K562 (cell line): ENCODE measurements around the gene JSRP1. TPM values are rescaled to one million over a fixed set of nuclear protein-coding genes. Genes with fewer than 3 reads are reported as not detected.

Experiments
- ATAC-seq: fragments of 200-7000 bp; cut with Tn5 transposase; 3 replicates; pipeline ENCODE4 v1.9.1; 2020; ENCODE audit warnings: moderate library complexity
- BruUV-seq: library from RNA; stranded (reverse); fragments of 400-500 nt; replicated peaks from 2 replicates; lab custom pipeline; 2021; lab: Mats Ljungman, UMichigan
- CTCF ChIA-PET: fragments of 300-600 bp; formaldehyde crosslinking; extraction: SDS; loops from one replicate; lab custom pipeline; 2021; ENCODE audit warnings: low intra/inter-chr PET ratio; lab: Yijun Ruan, JAX
- POLR2A ChIA-PET: fragments of 300-600, 350-650 bp; sonication (Branson Sonifier 250); formaldehyde crosslinking; extraction: SDS; loops from one replicate; lab custom pipeline; 2021; ENCODE audit warnings: antibody characterized with exemption, inconsistent platforms; lab: Yijun Ruan, JAX
- DNase-seq, 4 experiments: peaks; one replicate each; pipeline versions ENCODE4 v3.0.0 to v3.0.0-alpha.2; 2011 to 2018; ENCODE audit warnings: low spot score in 3 of 4, mixed read lengths in 3 of 4; ENCODE audit errors: extremely low read depth in 1 of 4
- FAIRE-seq: peaks from 2 replicates; lab custom pipeline; 2011; peaks lifted over from hg19 to GRCh38; lab: Jason Lieb, UNC
- H2AFZ ChIP-seq: 2 replicates; pipeline ENCODE4 v1.6.0; 2011; ENCODE audit warnings: low read depth, low read length, control low read depth, inconsistent platforms
- H3K27ac ChIP-seq: fragments of 200-600 bp; 3 replicates; pipeline ENCODE4 v1.8.0; 2011; ENCODE audit warnings: low read depth, mild to moderate bottlenecking, control low read depth, inconsistent platforms, low read length, moderate library complexity, mixed read lengths; ENCODE audit errors: extremely low read depth
- H3K27me3 ChIP-seq, 2 experiments: fragments of 300-600 bp in 1 of 2; 2 replicates in 1 of 2; 3 replicates in 1 of 2; pipeline versions ENCODE4 v1.6.0 to v1.8.0; 2011; ENCODE audit warnings: inconsistent platforms in 2 of 2, low read length in 2 of 2, mild to moderate bottlenecking in 1 of 2, mixed read lengths in 1 of 2, moderate library complexity in 1 of 2; ENCODE audit not compliant: control insufficient read depth in 2 of 2, insufficient read depth in 2 of 2
- H3K36me3 ChIP-seq: fragments of 300-600 bp; 3 replicates; pipeline ENCODE4 v1.8.0; 2011; ENCODE audit warnings: mild to moderate bottlenecking, low read length, inconsistent platforms; ENCODE audit not compliant: control insufficient read depth, insufficient read depth
- H3K4me1 ChIP-seq, 2 experiments: fragments of 200-600 bp in 1 of 2; replicated peaks in 1 of 2; 2 replicates in 1 of 2; 3 replicates in 1 of 2; pipeline versions ENCODE4 v1.5.1 to v1.8.0; 2011; ENCODE audit warnings: inconsistent platforms in 2 of 2, low read length in 2 of 2, mild to moderate bottlenecking in 1 of 2, mixed read lengths in 1 of 2, moderate library complexity in 1 of 2; ENCODE audit not compliant: control insufficient read depth in 2 of 2, insufficient read depth in 2 of 2
- H3K4me2 ChIP-seq: 2 replicates; pipeline ENCODE4 v1.6.1; 2011; ENCODE audit warnings: low read length, control low read depth, inconsistent platforms, mixed read lengths; ENCODE audit not compliant: insufficient read depth
- H3K4me3 ChIP-seq: fragments of 200-600 bp; sonication (generic), shearing (Covaris generic); 2 replicates; pipeline ENCODE4 v1.5.1; 2016; ENCODE audit warnings: control low read depth, inconsistent platforms
- H3K79me2 ChIP-seq: fragments of 200-600 bp; 3 replicates; pipeline ENCODE4 v1.8.0; 2011; ENCODE audit warnings: low read length, inconsistent platforms; ENCODE audit not compliant: control insufficient read depth, insufficient read depth
- H3K9ac ChIP-seq, 2 experiments: 2 replicates each; pipeline versions ENCODE4 v1.6.0 to v1.6.1; 2011; ENCODE audit warnings: low read depth in 2 of 2, low read length in 2 of 2, control low read depth in 1 of 2, inconsistent platforms in 1 of 2, mild to moderate bottlenecking in 1 of 2, mixed read lengths in 1 of 2; ENCODE audit not compliant: insufficient read depth in 1 of 2
- H3K9me1 ChIP-seq: one replicate; pipeline ENCODE4 v1.6.0; 2011; ENCODE audit warnings: inconsistent platforms, mild to moderate bottlenecking, low read length, moderate library complexity; ENCODE audit not compliant: control insufficient read depth, insufficient read depth
- H3K9me3 ChIP-seq: replicated peaks from 2 replicates; pipeline ENCODE4 v1.5.1; 2011; ENCODE audit warnings: low read depth, low read length, inconsistent platforms; ENCODE audit not compliant: control insufficient read depth, insufficient read depth
- H4K20me1 ChIP-seq: replicated peaks from 2 replicates; pipeline ENCODE4 v1.6.1; 2011; ENCODE audit warnings: low read length, inconsistent platforms, mixed read lengths; ENCODE audit not compliant: control insufficient read depth, insufficient read depth
- EWSR1 ChIP-seq: fragments of 450-650 bp; IDR thresholded peaks from 2 replicates; pipeline ENCODE4 v1.6.1; 2018; ENCODE audit warnings: borderline replicate concordance, mild to moderate bottlenecking, low read depth, moderate library complexity; ENCODE audit not compliant: partially characterized antibody
- MAZ ChIP-seq, 2 experiments: fragments of 450-650 bp in 1 of 2; sonication (generic) in 1 of 2; formaldehyde crosslinking; IDR thresholded peaks in 1 of 2; conservative IDR thresholded peaks in 1 of 2; 2 replicates each; pipeline versions ENCODE4 v1.4.0 to v1.5.0; 2020; ENCODE audit warnings: mild to moderate bottlenecking in 1 of 2, missing genetic modification reagents in 1 of 2
- NR2C2 ChIP-seq, 2 experiments: fragments of 200-800 bp in 1 of 2; sonication (Bioruptor generic) in 1 of 2; sonication (generic) in 1 of 2; formaldehyde crosslinking in 1 of 2; IDR thresholded peaks; 2 replicates each; pipeline versions ENCODE4 v1.6.1 to v1.8.0; 2016 to 2022; ENCODE audit warnings: mild to moderate bottlenecking in 1 of 2, missing compliant biosample characterization in 1 of 2, missing genetic modification characterization in 1 of 2, missing genetic modification reagents in 1 of 2
- PML ChIP-seq: IDR thresholded peaks from 2 replicates; pipeline ENCODE4 v1.6.1; 2012; ENCODE audit warnings: low read length, inconsistent platforms
- ZNF140 ChIP-seq: fragments of 250-450 bp; sonication (Bioruptor Pico); IDR thresholded peaks from 2 replicates; pipeline ENCODE4 v1.8.0; 2021; ENCODE audit warnings: moderate library complexity, mild to moderate bottlenecking, inconsistent platforms
- ZNF165 ChIP-seq: fragments of 250-450 bp; sonication (Bioruptor Pico); IDR thresholded peaks from 2 replicates; pipeline ENCODE4 v1.4.0; 2020; ENCODE audit warnings: borderline replicate concordance
- ZNF384 ChIP-seq: IDR thresholded peaks from 2 replicates; pipeline ENCODE4 v1.6.1; 2012; ENCODE audit warnings: low read depth, low read length, improper control_type of control experiment
- whole genome bisulfite sequencing: fragments of 100-300 bp; shearing (Covaris generic); methylation state at CpG from one replicate; pipeline ENCODE4 v1.1.6; 2016; ENCODE audit warnings: low coverage, mixed read lengths; ENCODE audit not compliant: insufficient coverage; ENCODE audit errors: missing lambda C conversion rate; 5-methylcytosine and 5-hydroxymethylcytosine counted together
- in situ Hi-C: fragments of 300-500 bp; cut with MboI; formaldehyde crosslinking; loops from 4 replicates; pipeline ENCODE4 v1.15.0; 2018; ENCODE audit warnings: inconsistent platforms, mixed read lengths
- intact Hi-C: fragments of 100-400 bp; cut with micrococcal nuclease; formaldehyde crosslinking; loops from 2 replicates; pipeline ENCODE4 v1.14.2; 2022
- polyA plus RNA-seq, 8 experiments: library from polyadenylated mRNA; depleted of rRNA in 4 of 8; stranded (reverse) in 5 of 8; unstranded in 3 of 8; fragments of >200 nt; fragmentation: Nextera tagmentation in 2 of 8; fragmentation: Illumina TruSeq in 1 of 8; extraction: Ambion mirVana in 2 of 8; extraction: Trizol in 1 of 8; gene quantifications; 2 replicates each; pipeline versions ENCODE4 v1.2.1 to v1.2.3, GENCODE V29; 2011 to 2014; ENCODE audit warnings: inconsistent platforms in 1 of 8, missing spikeins in 1 of 8
- total RNA-seq, 7 experiments: library from RNA; depleted of rRNA in 6 of 7; stranded (reverse); fragments of >200 nt in 6 of 7; fragmentation: Illumina TruSeq in 2 of 7; extraction: Trizol in 2 of 7; gene quantifications; 2 replicates each; pipeline versions ENCODE4 v1.2.1 to v1.2.3, GENCODE V29; 2011 to 2021; ENCODE audit warnings: low replicate concordance in 1 of 7
- TF ChIP-seq, protein P1 (sequence below): IDR thresholded peaks from 3 replicates; pipeline ENCODE4 v1.6.1; 2011; ENCODE audit warnings: borderline replicate concordance, mild to moderate bottlenecking, moderate library complexity; ENCODE audit not compliant: insufficient read length; ENCODE audit errors: extremely low read depth

The JSRP1 gene
- total and polyA plus RNA-seq, 9 of the 15 experiments (the other 6 are each of a cell fraction or from before 2014, with no cell fraction given), result 0.08 to 1.2 (median 0.51) TPM; not detected in 4

DNA sequence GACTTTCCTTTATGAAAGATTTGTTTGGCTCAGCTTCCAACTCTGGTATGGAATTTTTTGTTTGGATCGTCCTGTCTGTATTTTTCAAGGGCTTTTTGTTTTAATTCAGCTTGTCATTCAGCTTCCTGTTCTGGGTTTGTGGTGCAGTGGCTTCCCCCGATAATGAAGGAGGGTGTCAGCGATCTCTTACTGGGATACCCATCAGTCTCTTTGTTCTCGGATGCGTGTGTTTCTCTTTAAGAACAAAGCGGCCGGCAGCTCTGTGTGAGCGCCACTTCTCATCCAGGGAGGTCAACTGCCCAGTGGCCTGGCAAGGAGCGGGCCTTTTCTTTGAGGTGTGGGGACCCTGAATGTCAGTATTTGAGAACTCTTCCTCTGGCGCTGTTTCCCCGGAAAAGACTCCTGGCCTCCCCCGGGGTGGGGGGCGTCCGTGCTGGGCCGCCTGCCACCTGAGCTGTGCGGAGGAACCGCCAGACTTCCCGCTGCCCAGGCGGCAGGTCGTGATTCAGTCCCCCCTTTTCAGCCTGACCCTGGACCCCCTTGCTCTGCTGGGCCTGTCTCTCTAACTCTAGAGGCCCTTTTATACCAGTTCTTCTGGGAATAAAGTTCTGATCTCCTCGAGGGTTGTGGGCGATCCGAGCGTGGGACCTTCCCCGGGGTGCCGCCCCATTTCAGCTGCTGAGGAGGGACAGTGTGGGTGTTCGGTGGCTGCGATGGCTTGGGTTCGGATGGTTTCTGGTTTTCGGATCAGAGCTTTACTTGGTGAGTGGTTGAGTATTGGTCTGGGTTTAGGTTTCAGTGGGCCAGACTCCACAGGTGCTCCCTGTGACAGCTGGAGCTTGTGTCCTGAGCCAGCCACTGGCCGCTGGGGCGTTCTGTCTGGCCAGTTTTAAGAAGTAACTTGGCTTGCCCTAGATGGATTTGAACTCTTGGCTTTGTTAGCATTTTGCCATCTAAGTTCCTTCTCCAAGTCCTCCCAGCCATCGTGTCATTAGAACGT lies 16.1 kb downstream of the JSRP1 start (continued):
- TF ChIP-seq, protein P1, sequence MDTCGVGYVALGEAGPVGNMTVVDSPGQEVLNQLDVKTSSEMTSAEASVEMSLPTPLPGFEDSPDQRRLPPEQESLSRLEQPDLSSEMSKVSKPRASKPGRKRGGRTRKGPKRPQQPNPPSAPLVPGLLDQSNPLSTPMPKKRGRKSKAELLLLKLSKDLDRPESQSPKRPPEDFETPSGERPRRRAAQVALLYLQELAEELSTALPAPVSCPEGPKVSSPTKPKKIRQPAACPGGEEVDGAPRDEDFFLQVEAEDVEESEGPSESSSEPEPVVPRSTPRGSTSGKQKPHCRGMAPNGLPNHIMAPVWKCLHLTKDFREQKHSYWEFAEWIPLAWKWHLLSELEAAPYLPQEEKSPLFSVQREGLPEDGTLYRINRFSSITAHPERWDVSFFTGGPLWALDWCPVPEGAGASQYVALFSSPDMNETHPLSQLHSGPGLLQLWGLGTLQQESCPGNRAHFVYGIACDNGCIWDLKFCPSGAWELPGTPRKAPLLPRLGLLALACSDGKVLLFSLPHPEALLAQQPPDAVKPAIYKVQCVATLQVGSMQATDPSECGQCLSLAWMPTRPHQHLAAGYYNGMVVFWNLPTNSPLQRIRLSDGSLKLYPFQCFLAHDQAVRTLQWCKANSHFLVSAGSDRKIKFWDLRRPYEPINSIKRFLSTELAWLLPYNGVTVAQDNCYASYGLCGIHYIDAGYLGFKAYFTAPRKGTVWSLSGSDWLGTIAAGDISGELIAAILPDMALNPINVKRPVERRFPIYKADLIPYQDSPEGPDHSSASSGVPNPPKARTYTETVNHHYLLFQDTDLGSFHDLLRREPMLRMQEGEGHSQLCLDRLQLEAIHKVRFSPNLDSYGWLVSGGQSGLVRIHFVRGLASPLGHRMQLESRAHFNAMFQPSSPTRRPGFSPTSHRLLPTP, result no peak
- TF ChIP-seq ZNF165 (CRISPR knock-in tag), result 0 out of 2 replicates have a peak, but pooled peaks have one; percentile 55

DNA sequence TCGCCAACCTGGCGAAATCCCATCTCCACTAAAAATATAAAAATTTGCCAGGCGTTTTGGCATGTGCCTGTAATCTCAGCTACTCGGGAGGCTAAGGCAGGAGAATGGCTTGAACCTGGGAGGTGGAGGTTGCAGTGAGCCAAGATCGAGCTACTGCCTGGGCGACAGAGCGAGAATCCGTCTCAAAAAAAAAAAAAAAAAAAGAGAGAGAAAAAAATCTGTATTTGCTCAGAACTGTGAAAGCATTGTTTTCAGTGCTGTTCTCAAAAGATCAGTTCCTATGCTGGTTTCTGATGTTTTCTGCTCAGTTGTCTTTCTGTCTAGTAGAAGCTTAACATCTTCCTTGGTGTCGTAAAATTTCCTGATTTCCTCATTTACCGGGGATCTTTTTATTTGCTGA lies 17.0 kb downstream of the JSRP1 start:
- ChIA-PET CTCF (no interaction called here), POLR2A (interaction anchor here (1.0 to 4.8 kb wide), 9 partner anchors 10 to 142 kb away, joined by 3 to 86 read pairs (median 5); partner anchors contain the start of genes AMH, JSRP1 and PEAK3)
- BruUV-seq, result no TSS peak
- Histone ChIP-seq H3K4me1 (peaks cover 28 to 63% of the 10 kb centered on the region in 2 experiments), H3K27ac (peak overlapping the region; percentile 66; the same call in 2 of the 3 replicates), H3K27me3 (no peaks in the 10 kb centered on the region), H3K9ac (peak overlapping the region; percentile 83 to 90), H3K9me1 (peaks cover 19% of the 10 kb centered on the region), H3K4me3 (peak overlapping the region; percentile 97), H3K79me2 (peaks cover 95% of the 10 kb centered on the region)
- FAIRE-seq (no peak), ATAC-seq (no peak)
- intact Hi-C loops (no loop called here), in situ Hi-C loops (loop anchor here (5.0 to 10.0 kb wide), 3 partner anchors 33 to 158 kb away; no protein-coding TSS in a partner anchor)
- TF ChIP-seq EWSR1, result no peak
- no peak for TF ChIP-seq NR2C2 (CRISPR knock-in tag; IDR thresholded peaks at IDR 0.05)
- peak; percentile 35; the same call in 1 of the 2 replicates for TF ChIP-seq NR2C2 (tag; IDR thresholded peaks at IDR 0.05)
- TF ChIP-seq ZNF384, result peak; percentile 36; the same call in 1 of the 2 replicates
- TF ChIP-seq MAZ (CRISPR knock-in tag; conservative IDR thresholded peaks at IDR 0.05 in 1 of 2, IDR thresholded peaks at IDR 0.05 in 1 of 2), result no peak
- 0 out of 2 replicates have a peak, but pooled peaks have one; percentile 24 for TF ChIP-seq PML
- TF ChIP-seq ZNF140 (CRISPR knock-in tag), result no peak
- TF ChIP-seq, all 486 proteins: peak for 3
- Histone ChIP-seq H3K9me3 (no peaks in the 10 kb centered on the region), H2AFZ (no peak overlapping the region), H4K20me1 (peaks cover 63% of the 10 kb centered on the region), H3K36me3 (peaks cover 58% of the 10 kb centered on the region; the same call in 2 of the 3 replicates), H3K4me2 (peak overlapping the region; percentile 94)
- no peak for DNase-seq
- 2% methylated on average over 9 of the region's 10 CpGs for WGBS
